SJSA1 (cell line): ENCODE results near the gene CD8B2. TPM values are rescaled to one million over a fixed set of nuclear protein-coding genes. Genes with fewer than 3 reads are reported as not detected.
"Not testable (repeated sequence)": the region's sequence is repeated elsewhere in the genome, so short reads cannot be mapped to it uniquely, and the experiment has no call there.

Experiments
- DNase-seq, 2 experiments: peaks; one replicate each; pipeline ENCODE4 v3.0.0-alpha.2; 2015 to 2020; ENCODE audit warnings: low spot score in 2 of 2, low read depth in 1 of 2
- H3K27ac ChIP-seq: fragments of 250-450 bp; sonication (Bioruptor Pico); 2 replicates; pipeline ENCODE4 v1.5.1; 2020; ENCODE audit warnings: mild to moderate bottlenecking, moderate library complexity
- H3K27me3 ChIP-seq: fragments of 250-450 bp; sonication (Bioruptor Pico); replicated peaks from 2 replicates; pipeline ENCODE4 v1.5.1; 2020; ENCODE audit warnings: mild to moderate bottlenecking, moderate library complexity
- H3K36me3 ChIP-seq: fragments of 250-450 bp; sonication (Bioruptor Pico); 2 replicates; pipeline ENCODE4 v1.5.1; 2020; ENCODE audit warnings: mild to moderate bottlenecking
- H3K4me1 ChIP-seq: fragments of 250-450 bp; sonication (Bioruptor Pico); replicated peaks from 2 replicates; pipeline ENCODE4 v1.6.1; 2021; ENCODE audit warnings: mild to moderate bottlenecking
- H3K4me3 ChIP-seq: fragments of 250-450 bp; sonication (Bioruptor Pico); 2 replicates; pipeline ENCODE4 v1.5.1; 2020; ENCODE audit warnings: mild to moderate bottlenecking
- H3K9me3 ChIP-seq: fragments of 250-450 bp; sonication (Bioruptor Pico); replicated peaks from 2 replicates; pipeline ENCODE4 v1.5.1; 2020; ENCODE audit warnings: mild to moderate bottlenecking
- total RNA-seq: library from RNA; depleted of rRNA; stranded (reverse); fragments of >200 nt; shearing (Covaris generic); gene quantifications from 2 replicates; pipeline ENCODE4 v1.2.3, GENCODE V29; 2014

Gene CD8B2
- total RNA-seq, 1 experiment from 2014 or later = not detected

- not testable (repeated sequence) for H3K27me3 ChIP-seq, H3K9me3 ChIP-seq, H3K4me1 ChIP-seq, DNase-seq, H3K4me3 ChIP-seq, H3K36me3 ChIP-seq, H3K27ac ChIP-seq
These were observed 17.0 kb downstream of the CD8B2 start for GRCh38 chr2:106504192-106504591.

DNA sequence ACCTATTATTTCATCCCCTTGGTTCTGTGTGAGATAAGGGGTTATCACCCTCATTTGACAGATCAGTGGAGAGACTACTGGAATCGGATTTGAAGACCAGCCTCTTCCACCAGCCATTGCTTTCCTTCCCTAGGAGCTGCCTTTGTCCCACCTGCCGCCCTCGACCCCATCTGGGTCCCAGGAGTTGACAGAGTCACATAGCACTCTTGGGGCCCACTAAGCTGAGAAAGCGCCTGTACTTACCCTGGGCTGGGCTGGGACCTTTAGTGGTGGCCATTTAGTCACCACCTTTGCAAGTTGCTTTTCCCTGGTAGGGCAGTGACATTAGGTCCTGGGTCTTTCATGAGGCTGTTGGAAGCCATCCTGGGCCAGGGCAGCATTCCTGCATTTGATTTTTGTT, 17.6 kb downstream of the CD8B2 start:
- not testable (repeated sequence) for H3K4me1 ChIP-seq, DNase-seq, H3K27me3 ChIP-seq, H3K27ac ChIP-seq, H3K4me3 ChIP-seq, H3K9me3 ChIP-seq, H3K36me3 ChIP-seq

GRCh38 chr2:106506002-106506687, 19.0 kb downstream of the CD8B2 start:
- not testable (repeated sequence) for H3K9me3 ChIP-seq, DNase-seq

GRCh38 chr2:106508660-106509373, 21.7 kb downstream of the CD8B2 start:
- H3K9me3 ChIP-seq, H3K27ac ChIP-seq, H3K27me3 ChIP-seq, H3K4me3 ChIP-seq, DNase-seq, H3K4me1 ChIP-seq, H3K36me3 ChIP-seq: not testable (repeated sequence)

More at GRCh38 chr2:106506002-106506687, 19.0 kb downstream of the CD8B2 start:
- H3K4me1 ChIP-seq, H3K27me3 ChIP-seq, H3K27ac ChIP-seq, H3K4me3 ChIP-seq, H3K36me3 ChIP-seq: not testable (repeated sequence)

DNA sequence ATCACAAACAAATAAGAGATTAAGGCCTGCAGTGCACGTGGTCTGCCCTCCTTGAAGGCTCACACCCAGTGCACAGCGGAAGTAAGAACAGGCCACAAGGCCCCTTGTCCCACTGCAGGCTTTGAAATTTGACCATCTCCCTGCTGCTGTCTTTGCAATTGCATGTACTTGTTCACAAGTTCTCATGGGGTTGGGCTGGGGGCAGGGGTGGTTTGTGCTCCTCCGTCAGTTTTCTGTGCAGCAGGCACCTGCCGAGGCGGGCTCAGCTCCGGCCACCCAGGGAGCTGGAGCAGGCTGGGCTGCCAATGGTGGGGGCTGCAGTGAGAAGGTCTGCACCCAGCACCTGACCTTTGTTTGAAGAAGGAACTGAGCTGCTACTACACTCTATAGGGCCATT, 22.2 kb downstream of the CD8B2 start:
- not testable (repeated sequence) for H3K36me3 ChIP-seq, H3K9me3 ChIP-seq, H3K27me3 ChIP-seq, H3K27ac ChIP-seq, H3K4me3 ChIP-seq, H3K4me1 ChIP-seq, DNase-seq

DNA sequence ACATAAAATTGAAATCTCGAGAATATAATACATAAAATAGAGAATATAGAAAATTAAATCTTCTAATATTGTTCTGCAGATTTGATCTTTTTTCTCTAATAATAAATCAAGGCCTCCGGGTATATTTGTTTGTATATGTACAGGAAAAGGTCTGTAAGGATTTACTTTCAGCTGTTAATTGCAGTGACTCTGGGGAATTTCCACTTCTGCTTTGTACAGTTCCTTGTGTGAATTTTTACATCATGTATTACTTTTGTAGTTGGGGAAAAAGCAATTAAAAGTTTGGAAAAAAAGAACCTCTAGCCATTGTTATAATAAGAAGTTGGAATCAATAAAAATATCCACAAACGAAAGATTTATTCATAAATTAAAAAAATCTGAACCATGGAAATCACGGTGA, 23.6 kb downstream of the CD8B2 start:
- not testable (repeated sequence) for H3K27me3 ChIP-seq, DNase-seq, H3K9me3 ChIP-seq, H3K4me1 ChIP-seq, H3K36me3 ChIP-seq, H3K27ac ChIP-seq, H3K4me3 ChIP-seq

DNA sequence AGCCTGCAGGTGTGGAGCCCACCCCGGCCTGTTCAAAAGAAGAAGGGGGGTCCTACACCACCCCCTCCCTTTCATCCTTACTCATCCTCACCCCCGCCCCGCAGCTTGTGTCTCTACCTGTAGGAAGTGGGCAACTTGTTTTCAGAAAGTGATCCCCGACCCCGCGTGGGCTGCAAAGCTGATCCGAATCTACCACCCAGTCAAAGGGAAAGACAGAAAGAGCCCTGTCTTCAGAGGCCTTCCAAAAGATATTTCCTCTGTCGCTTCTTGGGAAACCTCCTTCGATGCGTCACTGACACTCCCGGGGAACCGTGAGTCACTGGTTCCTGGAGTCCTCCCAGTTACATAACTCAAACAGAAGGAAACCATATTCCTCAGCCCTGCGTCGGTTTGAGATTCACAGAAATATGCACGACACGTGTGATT, 24.3 kb downstream of the CD8B2 start:
- not testable (repeated sequence) for H3K9me3 ChIP-seq, H3K4me1 ChIP-seq

DNA sequence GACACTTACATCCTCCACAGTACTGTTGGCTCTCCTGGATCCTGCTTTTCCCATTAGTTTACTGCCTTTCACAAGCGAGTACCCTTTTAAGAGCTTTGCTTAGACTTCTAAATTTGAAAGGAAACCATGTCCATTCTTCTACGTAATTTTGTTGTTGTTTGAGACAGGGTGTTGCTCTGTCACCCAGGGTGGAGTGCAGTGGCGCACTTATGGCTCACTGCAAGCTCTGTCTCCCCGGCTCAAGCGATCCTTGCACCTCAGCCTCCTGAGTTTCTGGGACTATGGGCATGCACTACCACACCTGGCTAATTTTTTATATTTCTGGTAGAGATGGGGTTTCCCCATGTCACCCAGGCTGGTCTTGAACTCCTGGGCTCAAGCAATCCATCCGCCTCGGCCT, 24.8 kb downstream of the CD8B2 start:
- H3K4me3 ChIP-seq, H3K27ac ChIP-seq, H3K36me3 ChIP-seq, H3K9me3 ChIP-seq, DNase-seq, H3K27me3 ChIP-seq, H3K4me1 ChIP-seq: not testable (repeated sequence)

More for the DNA sequence above, 24.3 kb downstream of the CD8B2 start:
- H3K36me3 ChIP-seq, H3K4me3 ChIP-seq, H3K27ac ChIP-seq, H3K27me3 ChIP-seq: not testable (repeated sequence)
- peak; percentile 34 to 69 for DNase-seq

GRCh38 chr2:106513391-106513790, 26.2 kb downstream of the CD8B2 start:
- not testable (repeated sequence) for H3K27me3 ChIP-seq, H3K36me3 ChIP-seq, H3K4me1 ChIP-seq, H3K27ac ChIP-seq, DNase-seq, H3K4me3 ChIP-seq, H3K9me3 ChIP-seq

DNA sequence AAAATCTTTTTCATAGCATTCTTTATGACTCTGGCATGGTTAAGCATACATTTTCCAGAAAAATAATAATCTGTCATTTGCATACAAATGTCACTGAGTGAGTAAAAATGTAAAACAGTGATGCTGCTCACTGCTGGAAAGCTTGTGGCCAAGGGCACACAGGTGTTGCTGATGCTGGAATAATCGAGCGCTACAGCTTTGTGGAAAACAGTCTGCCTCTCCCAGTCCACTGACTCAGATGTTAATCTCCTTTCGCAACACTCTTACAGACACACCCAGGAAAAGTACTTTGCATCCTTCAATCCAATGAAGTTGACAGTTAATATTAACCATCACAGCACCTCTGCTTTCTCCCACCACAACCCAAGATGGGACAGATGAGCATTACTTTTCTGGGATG, 27.7 kb downstream of the CD8B2 start:
- H3K9me3 ChIP-seq, H3K36me3 ChIP-seq, H3K4me1 ChIP-seq, H3K27me3 ChIP-seq, DNase-seq, H3K4me3 ChIP-seq, H3K27ac ChIP-seq: not testable (repeated sequence)

DNA sequence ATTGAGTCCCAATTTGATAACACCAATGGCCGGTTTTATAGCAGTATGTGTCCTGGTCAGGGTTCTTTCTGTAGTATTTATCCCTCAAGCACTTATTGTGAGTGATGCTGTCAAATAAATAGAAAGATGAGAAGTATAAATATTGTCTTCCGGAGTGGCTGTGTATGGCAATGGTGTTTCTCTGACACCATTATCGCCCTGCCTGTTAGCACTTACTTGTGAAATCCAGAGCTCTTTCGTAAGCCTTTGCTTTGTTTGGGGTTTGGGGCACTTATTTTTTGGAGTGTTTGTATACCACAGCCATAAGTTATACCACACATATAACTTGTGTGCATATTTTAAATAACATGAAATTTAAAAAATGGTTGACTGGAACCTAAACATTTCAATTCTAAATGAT, 29.3 kb downstream of the CD8B2 start:
- H3K27ac ChIP-seq = no peak overlapping the region
- H3K27me3 ChIP-seq = no peaks in the 10 kb centered on the region
- DNase-seq = no peak
- no peaks in the 10 kb centered on the region for H3K4me1 ChIP-seq
- no peaks in the 10 kb centered on the region for H3K9me3 ChIP-seq
- H3K4me3 ChIP-seq = no peak overlapping the region
- H3K36me3 ChIP-seq = no peaks in the 10 kb centered on the region

DNA sequence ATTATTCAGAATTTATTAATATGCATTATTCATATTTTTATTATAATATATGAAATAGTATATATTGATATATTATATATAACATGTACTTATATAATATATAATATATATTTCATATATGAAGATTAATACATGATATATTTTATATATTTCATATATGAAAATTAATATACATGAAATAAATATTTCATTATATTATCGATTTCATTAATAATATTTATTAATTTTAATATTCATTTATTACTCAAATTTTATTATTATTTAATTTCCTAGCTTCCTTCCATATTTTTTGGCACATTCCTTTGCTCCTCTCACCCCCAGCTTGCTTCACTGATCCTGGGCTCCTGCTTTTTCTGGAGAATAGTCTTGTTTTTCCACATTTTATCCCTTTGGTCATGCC, 29.7 kb downstream of the CD8B2 start:
- no peak for DNase-seq
- Histone ChIP-seq H3K9me3 (no peaks in the 10 kb centered on the region), H3K4me3 (no peak overlapping the region)

DNA sequence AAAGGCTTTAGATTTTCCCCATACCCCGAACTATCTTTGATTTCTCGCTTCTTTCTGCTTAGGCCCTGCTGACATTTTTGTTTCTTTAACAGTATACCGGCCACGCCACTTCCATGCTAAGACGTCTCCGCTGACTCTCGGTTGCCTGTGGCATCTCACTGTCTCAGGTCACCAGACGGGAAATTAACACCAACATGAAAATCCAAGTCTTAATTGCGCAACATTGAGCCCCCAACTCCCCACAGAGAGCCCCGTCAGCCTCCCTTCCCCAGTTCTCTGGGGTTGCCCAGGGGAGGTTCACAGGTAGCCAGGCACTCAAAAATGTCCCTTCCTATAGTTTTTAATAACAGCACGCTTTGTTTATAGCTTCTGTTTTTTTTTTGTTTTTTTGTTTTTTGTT, 30.2 kb downstream of the CD8B2 start:
- Histone ChIP-seq H3K9me3 (no peaks in the 10 kb centered on the region), H3K4me1 (no peaks in the 10 kb centered on the region), H3K36me3 (no peaks in the 10 kb centered on the region), H3K27me3 (no peaks in the 10 kb centered on the region), H3K27ac (no peak overlapping the region), H3K4me3 (no peak overlapping the region)
- DNase-seq = no peak

More for the DNA sequence above, 29.7 kb downstream of the CD8B2 start:
- Histone ChIP-seq H3K4me1 (no peaks in the 10 kb centered on the region), H3K36me3 (no peaks in the 10 kb centered on the region), H3K27ac (no peak overlapping the region), H3K27me3 (no peaks in the 10 kb centered on the region)

GRCh38 chr2:106519767-106520166, 32.6 kb downstream of the CD8B2 start:
- H3K9me3 ChIP-seq = no peaks in the 10 kb centered on the region
- no peaks in the 10 kb centered on the region for H3K4me1 ChIP-seq

GRCh38 chr2:106521016-106521415, 33.9 kb downstream of the CD8B2 start:
- Histone ChIP-seq H3K4me1 (no peaks in the 10 kb centered on the region), H3K36me3 (no peaks in the 10 kb centered on the region), H3K27me3 (no peaks in the 10 kb centered on the region), H3K4me3 (no peak overlapping the region), H3K27ac (no peak overlapping the region), H3K9me3 (no peaks in the 10 kb centered on the region)
- DNase-seq = no peak

More at GRCh38 chr2:106519767-106520166, 32.6 kb downstream of the CD8B2 start:
- no peaks in the 10 kb centered on the region for H3K27me3 ChIP-seq
- no peak overlapping the region for H3K4me3 ChIP-seq
- no peak overlapping the region for H3K27ac ChIP-seq
- DNase-seq = no peak
- no peaks in the 10 kb centered on the region for H3K36me3 ChIP-seq
